NCI-H128 (cell line): Measurements from ENCODE around the gene GXYLT2.
"Not testable (repeated sequence)": the region's sequence is repeated elsewhere in the genome, so short reads cannot be mapped to it uniquely, and the experiment has no call there.

ENCODE experiments used
- DNase-seq: peaks from one replicate; lab custom pipeline; 2025; ENCODE audit not compliant: unreplicated experiment; lab: John Stamatoyannopoulos, UW

Gene GXYLT2

DNA sequence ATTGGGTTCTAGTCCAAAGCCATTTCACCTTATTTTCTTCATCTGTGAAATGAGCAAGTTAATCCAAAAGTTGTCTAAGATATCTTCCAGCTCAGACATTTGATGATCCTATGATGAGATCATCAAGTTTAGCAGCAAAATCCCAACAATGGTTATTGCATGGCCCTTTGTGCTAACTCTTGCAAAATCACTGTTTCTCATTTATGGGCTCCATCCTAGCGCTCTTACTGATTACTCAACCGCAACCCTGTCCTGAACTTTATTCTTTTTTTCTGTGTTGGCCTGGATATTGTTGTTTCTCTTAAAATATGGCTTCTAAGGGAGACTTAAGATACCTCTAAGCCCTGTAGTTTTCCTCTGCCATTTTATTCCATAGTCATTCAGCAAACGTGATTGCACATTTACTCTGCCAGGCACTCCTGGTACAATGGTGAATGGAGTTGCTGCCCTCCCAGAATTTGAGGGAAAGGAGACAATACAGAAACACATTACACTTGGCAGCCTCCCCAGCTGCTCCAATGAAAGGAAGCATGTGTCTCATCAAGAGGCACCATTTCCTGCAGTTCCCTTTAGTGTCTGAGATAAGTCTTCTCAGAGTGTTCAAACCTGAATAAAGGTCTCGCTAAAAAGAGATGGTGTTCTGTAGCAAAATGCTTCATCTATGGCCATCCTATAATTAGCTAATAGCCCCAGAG, 4.4 kb downstream of the GXYLT2 start:
- DNase-seq: no peak

DNA sequence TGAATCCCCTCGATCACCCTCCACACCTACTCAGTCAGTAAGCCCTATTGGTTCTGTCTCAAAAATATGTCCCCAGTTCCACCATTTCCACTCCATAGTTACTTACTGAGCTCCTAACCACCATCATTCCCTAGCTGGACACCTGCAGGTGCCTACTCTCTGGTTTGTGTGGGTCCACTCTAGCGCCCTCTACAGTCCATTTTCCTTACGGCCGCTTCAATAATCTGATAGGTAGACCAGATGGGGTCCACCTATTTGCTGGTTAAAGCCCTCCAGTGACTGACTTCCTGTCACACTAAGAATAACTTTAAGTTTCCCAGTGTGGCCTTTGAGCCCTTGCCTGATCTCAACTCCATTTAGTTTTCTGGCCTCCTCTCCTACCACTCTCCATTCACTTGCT, 5.0 kb downstream of the GXYLT2 start:
- no peak for DNase-seq

DNA sequence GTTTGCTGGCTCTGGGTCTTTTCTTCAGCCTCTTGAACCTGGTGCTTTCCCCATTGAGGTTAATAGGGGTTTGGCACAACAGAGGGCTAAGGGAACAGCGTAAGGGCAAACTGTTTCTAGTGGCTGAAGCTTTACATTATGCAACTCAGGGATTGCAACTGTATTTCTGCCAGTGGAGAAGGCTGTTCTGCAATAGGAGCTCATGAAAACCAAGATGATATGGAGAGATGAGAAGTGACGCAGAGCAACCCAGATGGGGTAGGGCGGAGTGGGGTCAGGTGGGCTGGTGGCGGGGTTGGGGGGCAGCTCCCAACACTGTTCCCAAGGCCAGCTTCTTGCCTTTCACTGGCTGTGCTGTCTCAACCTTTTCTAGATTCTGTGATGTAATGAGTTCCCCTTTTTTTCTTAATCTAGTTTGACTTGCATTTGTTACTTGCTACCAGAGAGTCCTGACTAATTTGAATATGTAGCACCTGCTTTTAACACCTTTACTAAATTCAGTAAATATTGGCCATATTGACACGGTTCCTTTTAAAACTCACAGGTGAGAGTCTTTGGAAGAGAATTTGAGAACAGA, 7.2 kb downstream of the GXYLT2 start:
- no peak for DNase-seq

DNA sequence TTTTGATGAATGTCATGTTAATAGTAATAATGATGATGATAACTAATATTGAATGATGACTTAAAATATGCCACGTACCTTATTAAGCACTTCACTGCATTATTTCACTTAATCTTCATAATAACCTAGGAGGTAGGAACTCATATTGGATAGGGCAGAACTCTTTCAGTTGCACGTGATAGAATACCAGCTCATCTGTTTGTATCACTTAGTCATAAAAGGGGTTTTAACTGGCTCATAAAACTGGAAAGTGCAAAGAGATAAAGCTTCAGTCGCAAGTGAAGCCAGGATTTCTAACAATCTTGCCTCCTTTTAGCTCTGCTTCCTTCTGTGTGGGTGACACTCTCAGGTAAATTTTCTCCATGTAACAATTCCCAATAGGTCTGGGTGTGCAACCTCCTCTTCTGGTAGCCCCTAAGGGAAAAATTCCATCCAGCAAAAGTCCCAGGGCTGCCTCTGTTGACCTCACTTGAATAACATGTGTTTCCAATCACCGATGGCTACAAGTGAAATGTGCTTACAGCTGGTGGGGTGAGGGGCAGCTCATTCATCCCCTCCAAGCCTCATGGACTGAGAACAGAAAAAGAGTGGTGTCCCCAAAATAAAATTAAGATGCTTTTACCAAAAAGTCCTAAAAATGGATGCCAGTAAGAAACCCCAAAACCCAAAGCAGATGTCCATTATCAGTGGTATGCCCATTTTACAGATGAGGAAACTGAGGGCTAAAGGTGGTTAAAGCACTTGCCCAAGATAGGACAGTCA, 9.3 kb downstream of the GXYLT2 start:
- no peak for DNase-seq

DNA sequence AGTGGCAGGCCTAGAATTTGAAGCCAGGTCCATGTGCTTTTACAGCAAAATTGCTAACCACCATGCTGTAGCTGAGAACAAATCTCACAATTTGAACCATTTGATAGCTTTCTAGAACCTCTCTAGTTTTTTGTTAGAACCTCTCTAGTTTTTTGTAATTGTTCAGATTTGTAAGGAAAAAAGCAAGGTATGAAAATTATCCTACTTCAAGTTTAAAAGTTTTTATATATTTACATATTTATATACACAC, 9.8 kb downstream of the GXYLT2 start:
- no peak for DNase-seq

DNA sequence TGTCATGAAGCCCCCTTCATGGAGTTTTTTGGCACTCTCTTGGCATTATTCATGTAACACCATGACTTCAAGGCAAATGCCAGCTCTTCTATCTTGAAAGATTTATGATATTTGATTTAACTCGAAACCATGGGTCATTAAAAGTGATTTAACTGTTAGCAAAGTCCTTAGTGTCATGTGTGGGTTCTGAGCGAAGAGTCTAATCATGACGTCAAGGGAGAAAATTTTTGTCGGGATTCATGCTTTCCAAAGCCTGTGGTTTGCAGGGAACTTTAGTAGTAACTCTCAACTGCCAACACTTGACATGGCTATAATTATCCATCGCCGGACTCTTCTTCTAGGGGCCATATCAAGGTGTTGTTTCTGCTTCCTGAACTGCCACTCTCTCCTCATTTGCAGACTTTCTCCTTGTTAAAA, 11.5 kb downstream of the GXYLT2 start:
- DNase-seq: no peak

DNA sequence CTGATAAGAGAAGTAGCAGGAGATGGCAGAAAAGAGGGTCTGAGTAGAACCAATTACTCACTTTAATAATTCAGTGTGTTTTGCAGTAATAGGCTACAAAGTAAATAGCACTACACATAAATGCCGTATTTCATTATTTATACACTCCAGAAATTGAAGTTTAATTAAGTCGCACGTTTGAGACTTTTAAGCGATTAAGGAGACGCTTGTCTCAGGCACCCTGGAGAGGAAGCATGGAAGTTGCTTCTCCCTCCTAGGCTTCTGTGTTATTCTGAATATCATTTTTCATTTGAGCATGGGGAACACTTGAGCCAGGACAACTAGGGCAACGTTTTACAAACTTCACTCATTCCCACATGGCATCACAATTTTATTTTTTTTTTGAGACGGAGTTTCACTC, 12.2 kb downstream of the GXYLT2 start:
- no peak for DNase-seq

DNA sequence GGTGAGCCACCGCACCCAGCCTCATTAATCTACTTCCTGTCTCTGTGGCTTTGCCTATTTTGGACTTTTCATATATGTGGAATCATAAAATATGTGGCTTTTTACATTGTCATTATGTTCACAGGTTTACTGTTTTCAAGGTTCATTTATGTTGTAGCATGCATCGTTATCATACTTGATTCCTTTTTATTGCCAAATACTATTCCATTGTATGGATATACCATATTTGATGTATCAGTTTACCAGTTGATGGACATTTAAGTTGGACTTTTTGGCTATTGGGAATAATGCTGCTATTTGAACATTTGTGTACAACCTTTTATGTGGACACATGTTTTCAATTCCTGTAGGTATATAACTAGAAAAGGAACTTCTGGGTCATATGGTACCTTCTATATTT, 14.0 kb downstream of the GXYLT2 start:
- DNase-seq: no peak

DNA sequence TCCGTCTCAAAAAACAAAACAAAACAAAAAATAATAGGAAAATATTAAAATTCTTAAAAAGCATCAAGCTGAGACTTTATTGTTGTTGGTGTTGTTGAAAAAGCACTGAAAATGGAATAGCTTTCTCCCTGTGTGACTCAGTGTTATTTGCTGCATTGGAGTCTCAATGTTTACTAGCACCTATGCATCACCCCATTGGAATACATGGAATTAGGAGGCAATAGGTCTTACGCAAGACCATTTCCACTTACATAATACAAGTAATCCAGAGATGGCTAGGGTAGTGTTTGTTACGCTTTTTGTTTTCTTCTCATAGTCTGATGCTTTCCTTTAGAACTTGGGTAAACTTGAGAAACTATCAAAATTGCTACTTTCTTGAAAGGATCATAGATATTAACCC, 15.2 kb downstream of the GXYLT2 start:
- no peak for DNase-seq

DNA sequence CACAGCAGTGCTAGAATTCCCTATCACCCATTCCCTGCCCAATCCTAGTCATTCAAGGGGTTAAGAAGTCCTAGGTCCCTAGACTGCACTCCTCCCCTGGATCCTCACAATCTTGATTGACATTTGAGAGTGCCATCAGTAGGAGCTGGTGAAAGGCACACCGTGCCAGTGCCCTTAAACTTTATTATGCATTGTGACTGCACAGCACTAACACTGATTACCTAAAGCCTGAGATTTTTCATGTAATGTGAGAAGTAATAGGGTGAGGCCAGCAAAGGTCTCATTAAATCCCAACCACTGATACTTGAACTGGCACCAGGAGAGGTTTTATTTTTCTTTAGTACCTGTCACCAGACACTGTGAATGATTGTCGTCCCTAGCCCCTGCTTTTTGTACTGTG, 16.3 kb downstream of the GXYLT2 start:
- DNase-seq: no peak

DNA sequence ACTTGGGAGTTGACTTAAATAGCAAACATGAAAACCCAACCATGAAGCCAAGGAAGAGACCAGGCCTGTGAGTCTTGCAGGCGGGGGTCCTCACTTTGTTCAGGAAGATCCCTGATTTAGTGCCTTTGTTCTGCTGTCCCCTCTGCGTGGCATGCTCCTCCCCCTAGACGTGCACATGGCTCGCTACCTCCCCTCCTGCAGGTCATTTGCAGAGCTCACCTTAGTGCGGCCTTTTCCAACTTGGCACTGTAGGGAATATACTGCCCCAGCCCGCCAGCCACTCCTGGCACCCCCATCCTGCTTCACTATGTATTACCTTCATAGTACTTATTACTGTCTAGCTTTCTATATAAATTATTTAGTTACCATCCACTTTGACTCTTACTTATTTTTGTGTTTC, 18.3 kb downstream of the GXYLT2 start:
- DNase-seq: no peak

DNA sequence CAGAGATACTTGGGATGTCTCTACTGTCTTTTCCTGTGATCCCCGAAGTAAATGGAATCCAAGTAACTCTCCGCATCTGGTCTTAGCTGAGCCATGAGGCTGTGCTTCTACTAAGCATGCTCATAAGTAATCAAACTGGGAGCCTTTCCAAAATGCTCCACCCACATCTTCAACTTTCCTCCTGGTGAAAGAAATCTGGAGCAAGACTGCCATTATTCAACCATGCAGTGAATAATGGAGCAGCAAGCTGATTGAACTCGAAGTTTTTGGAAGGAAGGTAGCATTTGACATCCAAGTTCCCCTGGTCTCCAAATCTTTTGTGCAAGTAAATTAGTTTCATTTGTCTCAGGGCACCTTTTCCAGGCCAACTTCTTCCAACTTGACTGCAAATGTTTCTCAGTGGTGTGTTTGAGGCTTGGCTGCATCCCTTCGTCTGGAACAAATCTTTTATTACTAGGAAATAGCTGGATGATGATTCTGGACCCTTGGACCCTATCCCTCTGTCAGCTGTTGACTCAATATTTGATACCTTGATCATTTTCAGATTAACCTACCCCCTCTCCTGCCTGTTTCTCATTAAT, 19.4 kb downstream of the GXYLT2 start:
- DNase-seq: no peak

DNA sequence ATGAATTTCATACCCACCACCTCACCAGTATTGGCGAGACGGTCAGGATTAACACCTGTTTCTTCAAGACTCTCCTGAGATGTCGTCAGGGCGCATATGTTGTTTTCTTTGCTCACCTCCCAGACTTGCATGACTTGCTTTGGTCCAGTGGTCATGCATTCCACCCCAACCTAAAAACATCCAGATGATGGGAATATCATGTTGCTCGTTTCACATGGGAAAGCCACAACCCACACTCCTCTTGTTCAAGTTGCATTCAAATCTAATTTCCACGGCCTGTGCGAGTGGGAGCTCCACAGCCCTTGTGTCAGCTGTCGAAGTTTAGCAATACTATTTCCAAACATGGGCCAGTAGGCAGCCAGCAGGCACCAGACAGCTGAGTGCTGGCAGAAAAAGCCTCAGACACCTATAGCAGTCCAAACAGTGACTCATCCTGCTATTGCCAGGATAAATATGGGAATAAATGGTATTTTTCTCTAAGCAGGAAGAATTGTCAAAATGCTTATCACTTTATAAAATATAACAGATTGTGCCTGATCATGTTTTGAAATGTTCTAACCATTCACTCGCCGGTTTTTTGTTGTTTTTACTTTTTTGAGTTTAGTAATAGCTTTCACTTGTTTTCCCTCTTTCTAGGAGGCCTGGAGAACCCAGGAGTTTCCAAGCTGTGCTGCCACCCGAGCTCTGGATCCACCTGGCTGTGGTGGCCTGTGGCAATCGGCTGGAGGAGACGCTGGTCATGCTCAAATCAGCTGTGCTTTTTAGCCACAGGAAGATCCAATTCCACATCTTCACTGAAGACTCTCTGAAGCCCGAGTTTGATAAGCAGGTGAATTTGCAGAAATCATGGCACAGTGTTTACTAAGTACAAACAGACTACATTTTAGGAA, 20.1 kb downstream of the GXYLT2 start:
- no peak for DNase-seq

DNA sequence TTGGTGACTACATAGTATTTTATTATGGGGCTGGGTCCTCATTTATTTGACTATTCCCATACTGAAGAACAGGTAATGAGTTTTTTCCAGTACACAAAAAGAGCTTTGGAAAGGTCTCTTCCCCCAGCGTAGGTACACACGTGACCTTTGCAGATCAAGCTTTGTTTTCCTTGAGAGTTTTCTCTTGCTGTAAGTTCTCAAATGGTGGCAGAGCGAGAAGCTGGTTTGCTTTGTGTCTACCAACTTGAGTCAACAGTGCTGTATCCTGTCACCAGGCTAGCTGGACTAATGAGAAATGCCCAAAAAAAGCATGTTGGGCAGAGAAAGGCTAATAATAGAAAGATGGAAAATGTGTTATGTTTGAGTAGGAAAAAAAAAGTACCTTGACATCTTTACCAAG, 21.7 kb downstream of the GXYLT2 start:
- no peak for DNase-seq

DNA sequence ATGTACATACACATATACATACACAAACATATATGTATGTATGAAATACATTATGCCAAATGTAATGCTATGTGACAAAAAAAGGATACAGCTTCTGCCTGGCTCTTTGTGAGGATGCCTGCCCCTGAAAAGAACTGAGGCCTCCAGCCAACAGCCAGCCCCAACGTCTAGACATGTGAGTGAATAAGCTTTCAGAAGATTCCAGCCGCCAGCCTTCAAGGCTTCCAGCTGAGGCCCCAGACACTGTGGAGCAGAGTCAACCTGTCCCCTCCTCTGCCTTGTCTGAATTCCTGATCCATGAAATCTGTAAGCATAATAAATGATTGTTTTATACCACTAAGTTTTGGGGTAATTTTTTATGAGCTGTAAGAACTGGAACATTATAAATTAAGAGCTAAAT, 24.7 kb downstream of the GXYLT2 start:
- no peak for DNase-seq

DNA sequence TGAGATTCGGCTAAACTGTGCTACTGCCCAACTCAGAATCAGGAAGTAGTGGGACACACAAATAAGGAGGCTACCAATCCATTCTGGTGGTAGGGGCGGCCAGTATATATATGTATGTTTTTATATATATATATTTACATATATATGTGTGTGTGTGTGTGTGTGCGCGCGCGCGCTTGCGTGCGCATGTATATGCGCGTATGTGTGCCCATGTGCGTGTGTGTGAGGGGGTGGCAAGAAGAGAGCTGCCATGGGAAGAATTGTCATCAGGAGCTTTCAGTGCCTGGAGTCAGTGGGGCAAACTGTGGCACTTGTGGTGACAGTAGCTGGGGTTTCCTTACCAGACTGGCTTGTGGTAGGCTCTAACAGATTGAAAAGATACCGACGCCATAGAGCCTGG, 26.5 kb downstream of the GXYLT2 start:
- no peak for DNase-seq

DNA sequence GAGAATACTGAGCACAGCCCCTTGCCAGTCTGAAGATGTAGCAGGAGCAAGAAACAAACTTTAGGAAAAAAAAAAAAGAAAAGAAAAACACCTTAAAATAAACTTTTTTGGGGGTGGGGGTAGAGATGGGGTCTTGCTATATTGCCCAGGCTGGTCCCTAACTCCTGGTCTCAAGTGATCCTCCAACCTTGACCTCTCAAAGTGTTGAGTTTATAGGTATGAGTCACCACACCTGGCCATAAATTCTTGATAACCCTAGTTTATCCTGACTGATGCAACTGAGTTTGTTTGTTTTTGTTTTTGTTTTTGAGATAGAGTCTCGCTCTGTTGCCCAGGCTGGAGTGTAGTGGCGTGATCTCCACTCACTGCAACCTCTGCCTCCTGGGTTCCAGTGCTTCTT, 28.4 kb downstream of the GXYLT2 start:
- no peak for DNase-seq

DNA sequence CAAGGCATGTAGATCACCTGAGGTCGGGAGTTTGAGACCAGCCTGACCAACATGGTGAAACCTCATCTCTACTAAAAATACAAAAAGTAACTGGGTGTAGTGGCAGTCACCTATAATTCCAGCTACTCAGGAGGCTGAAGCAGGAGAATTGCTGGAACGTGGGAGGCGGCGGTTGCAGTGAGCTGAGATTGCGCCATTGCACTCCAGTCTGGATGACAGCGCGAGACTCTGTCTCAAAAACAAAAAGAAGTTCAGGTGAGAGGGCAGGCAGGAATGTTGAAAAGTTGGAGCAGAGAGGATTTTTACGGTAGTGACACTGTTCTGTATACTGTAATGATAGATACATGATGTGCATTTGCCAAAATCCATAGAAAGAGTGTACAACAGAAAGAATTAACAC, 31.7 kb downstream of the GXYLT2 start:
- DNase-seq: no peak

DNA sequence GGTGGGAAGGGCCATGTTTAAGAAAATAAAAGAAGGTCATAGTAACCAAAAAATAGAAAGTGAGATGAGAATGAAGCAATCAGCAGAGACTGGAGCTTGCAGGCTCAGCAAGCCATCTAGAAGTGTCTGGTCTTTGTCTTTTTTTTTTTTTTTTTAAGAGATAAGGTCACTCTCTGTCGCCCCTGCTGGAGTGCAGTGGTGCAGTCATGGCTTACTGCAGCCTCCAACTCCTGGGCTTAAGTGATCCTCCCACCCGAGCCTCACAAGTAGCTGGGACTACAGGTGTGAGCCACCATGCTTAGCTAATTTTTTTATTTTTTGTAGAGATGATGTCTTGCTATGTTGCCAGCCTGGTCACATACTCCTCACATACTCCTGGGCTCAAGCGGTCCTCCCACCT, 36.2 kb downstream of the GXYLT2 start:
- DNase-seq: no peak

DNA sequence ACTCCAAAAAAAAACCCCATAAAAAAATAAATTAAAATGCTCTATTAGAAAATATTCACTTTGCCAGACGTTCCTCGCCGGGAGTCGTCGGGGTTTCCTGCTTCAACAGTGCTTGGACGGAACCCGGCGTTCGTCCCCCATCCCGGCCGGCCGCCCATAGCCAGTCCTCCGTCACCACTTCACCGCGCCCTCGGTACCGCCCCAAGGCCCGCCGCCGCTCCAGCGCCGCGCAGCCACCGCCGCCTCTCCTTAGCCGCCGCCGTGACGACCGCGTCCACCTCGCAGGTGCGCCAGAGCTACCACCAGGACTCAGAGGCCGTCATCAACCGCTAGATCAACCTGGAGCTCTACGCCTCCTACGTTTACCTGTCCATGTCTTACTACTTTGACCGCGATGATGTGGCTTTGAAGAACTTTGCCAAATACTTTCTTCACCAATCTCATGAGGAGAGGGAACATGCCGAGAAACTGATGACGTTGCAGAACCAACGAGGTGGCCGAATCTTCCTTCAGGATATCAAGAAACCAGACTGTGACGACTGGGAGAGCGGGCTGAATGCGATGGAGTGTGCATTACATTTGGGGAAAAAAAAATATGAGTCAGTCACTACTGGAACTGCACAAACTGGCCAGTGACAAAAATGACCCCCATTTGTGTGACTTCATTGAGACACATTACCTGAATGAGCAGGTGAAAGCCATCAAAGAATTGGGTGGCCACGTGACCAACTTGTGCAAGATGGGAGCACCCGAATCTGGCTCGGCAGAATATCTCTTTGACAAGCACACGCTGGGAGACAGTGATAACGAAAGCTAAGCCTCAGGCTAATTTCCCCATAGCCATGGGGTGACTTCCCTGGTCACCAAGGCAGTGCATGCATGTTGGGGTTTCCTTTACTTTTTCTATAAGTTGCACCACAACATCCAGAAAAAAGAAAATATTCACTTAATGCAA, 41.2 kb downstream of the GXYLT2 start:
- DNase-seq: not testable (repeated sequence)
